ENCODE measurements around the gene PER3. TPM values are rescaled to one million over a fixed set of nuclear protein-coding genes. Genes with fewer than 3 reads are reported as not detected.

The PER3 gene
- total RNA-seq, 1 experiment from 2014 or later: 23.5 TPM

Other genes starting within 250 kb of the PER3 start
- gene VAMP3, start 13.0 kb upstream of the PER3 start, total RNA-seq (2014; rRNA removed; shearing (Covaris generic)): 95.6 and 126 TPM in 2 replicates
- not detected in 2 replicates for gene UTS2, start 68.8 kb downstream of the PER3 start, total RNA-seq (2014; rRNA removed; shearing (Covaris generic))
- 0.14 TPM in 1 of 2 replicates, not detected in the other for gene TNFRSF9, start 156.5 kb downstream of the PER3 start, total RNA-seq (2014; rRNA removed; shearing (Covaris generic))
- gene PARK7, start 177.4 kb downstream of the PER3 start, total RNA-seq (2014; rRNA removed; shearing (Covaris generic)): 487 and 504 TPM in 2 replicates
- 165 and 229 TPM in 2 replicates for gene ERRFI1, start 242.0 kb downstream of the PER3 start, total RNA-seq (2014; rRNA removed; shearing (Covaris generic))

Measured in G401 (cell line).